Upper lobe of right lung (tissue), 1 donor: Measurements from ENCODE around the gene PMEPA1. TPM values are rescaled to one million over a fixed set of nuclear protein-coding genes. Genes with fewer than 3 reads are reported as not detected.
A peak's percentile ranks its signal among the peaks of the same experiment; 100 is the strongest.

Experiments used
- ATAC-seq: fragments of 200-7000 bp; cut with Tn5 transposase; one replicate; pipeline ENCODE4 v1.9.1; 2020; ENCODE audit warnings: mild to moderate bottlenecking, moderate library complexity
- DNase-seq: peaks from one replicate; pipeline ENCODE4 v3.0.0-alpha.2; 2020
- H3K27ac ChIP-seq: fragments of 200-600 bp; one replicate; pipeline ENCODE4 v1.8.0; 2022
- H3K27me3 ChIP-seq: fragments of 200-600 bp; one replicate; pipeline ENCODE4 v1.8.0; 2022; ENCODE audit warnings: mild to moderate bottlenecking
- H3K36me3 ChIP-seq: fragments of 200-600 bp; one replicate; pipeline ENCODE4 v1.8.0; 2022
- H3K4me1 ChIP-seq: fragments of 200-600 bp; one replicate; pipeline ENCODE4 v1.8.0; 2022
- H3K4me3 ChIP-seq: fragments of 200-600 bp; one replicate; pipeline ENCODE4 v1.8.0; 2022; ENCODE audit warnings: mild to moderate bottlenecking
- H3K9me3 ChIP-seq: fragments of 200-600 bp; one replicate; pipeline ENCODE4 v1.8.0; 2022
- intact Hi-C: fragments of 100-400 bp; cut with DNase I; formaldehyde crosslinking; loops from one replicate; pipeline ENCODE4 v1.11.0; 2022
- total RNA-seq: library from RNA; stranded (reverse); fragmentation: NEBNext Ultra II Directional; extraction: Animal tissue kit (Norgen Biotek cat#: 25700); gene quantifications from one replicate; pipeline ENCODE4 v1.2.1, GENCODE V29; 2021
- TF ChIP-seq, protein P1 (sequence below): fragments of 200-600 bp; IDR thresholded peaks from one replicate; pipeline ENCODE4 v1.8.0; 2022; ENCODE audit warnings: antibody characterized with exemption
- donor health status: DM: no; HTN: yes; CAD: no; lungs with severe emphysema.

Gene PMEPA1
- total RNA-seq, 1 donor from 2014 or later, result 49.1 TPM

DNA sequence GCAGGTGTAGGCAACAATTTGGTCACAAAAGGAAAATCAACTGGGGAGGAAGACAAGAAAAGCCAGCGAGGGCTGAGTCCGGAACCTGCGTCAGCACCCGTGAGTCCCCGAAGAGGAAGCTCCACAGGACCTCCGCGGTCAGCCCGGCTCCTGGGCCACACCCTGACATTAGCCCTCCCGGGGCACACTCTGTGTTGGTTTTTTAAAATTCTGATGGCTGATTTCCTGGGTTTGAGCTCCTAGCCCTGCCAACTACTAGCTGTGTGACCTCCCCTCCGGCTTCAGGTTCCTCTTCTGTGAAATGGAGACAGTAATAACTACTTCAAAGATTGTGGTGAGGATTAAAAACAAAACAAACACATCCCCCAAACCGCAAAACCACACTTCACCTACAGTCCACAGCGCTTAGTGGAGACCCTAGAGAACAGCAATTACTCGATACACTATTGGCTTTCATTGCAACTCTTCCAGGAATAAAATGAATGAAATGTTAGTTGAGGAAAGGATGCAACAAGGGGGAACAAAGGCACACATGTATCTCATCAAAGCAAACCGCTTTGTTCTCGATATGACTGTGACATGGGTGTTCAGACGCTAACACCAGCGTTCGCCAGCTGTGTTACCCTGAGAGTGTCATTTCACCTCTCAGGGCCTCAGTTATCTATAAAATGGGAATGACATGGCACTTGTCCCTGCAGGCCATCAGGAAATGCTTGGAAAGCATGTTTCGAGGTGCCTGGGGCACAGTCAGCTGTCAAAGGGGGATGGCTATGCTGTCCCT lies 90.6 kb downstream of the PMEPA1 start:
- Histone ChIP-seq H3K4me1 (peaks cover 10% of the 10 kb centered on the region), H3K36me3 (no peaks in the 10 kb centered on the region), H3K27ac (peak overlapping the region; percentile 63), H3K4me3 (peak overlapping the region; percentile 35), H3K27me3 (no peaks in the 10 kb centered on the region), H3K9me3 (no peaks in the 10 kb centered on the region)
- ATAC-seq, result peak; percentile 77
- intact Hi-C loops, result no loop called here
- DNase-seq, result peak; percentile 75
- TF ChIP-seq, protein P1, sequence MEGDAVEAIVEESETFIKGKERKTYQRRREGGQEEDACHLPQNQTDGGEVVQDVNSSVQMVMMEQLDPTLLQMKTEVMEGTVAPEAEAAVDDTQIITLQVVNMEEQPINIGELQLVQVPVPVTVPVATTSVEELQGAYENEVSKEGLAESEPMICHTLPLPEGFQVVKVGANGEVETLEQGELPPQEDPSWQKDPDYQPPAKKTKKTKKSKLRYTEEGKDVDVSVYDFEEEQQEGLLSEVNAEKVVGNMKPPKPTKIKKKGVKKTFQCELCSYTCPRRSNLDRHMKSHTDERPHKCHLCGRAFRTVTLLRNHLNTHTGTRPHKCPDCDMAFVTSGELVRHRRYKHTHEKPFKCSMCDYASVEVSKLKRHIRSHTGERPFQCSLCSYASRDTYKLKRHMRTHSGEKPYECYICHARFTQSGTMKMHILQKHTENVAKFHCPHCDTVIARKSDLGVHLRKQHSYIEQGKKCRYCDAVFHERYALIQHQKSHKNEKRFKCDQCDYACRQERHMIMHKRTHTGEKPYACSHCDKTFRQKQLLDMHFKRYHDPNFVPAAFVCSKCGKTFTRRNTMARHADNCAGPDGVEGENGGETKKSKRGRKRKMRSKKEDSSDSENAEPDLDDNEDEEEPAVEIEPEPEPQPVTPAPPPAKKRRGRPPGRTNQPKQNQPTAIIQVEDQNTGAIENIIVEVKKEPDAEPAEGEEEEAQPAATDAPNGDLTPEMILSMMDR, result no peak

DNA sequence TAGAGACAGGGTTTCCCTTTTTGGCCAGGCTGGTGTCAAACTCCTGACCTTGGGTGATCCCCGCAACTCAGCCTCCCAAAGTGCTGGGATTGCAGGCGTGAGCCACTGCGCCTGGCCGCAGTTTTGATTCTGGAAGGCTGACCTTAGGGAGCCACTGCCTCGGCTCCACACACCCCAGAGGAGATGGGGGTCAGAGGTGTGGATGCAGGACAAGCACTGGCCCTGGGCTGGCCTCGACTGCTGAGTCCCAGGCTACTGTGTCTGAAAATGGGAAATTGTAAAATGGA lies 91.1 kb downstream of the PMEPA1 start:
- no peak for ATAC-seq
- H3K27ac ChIP-seq, result peak overlapping the region; percentile 63

DNA sequence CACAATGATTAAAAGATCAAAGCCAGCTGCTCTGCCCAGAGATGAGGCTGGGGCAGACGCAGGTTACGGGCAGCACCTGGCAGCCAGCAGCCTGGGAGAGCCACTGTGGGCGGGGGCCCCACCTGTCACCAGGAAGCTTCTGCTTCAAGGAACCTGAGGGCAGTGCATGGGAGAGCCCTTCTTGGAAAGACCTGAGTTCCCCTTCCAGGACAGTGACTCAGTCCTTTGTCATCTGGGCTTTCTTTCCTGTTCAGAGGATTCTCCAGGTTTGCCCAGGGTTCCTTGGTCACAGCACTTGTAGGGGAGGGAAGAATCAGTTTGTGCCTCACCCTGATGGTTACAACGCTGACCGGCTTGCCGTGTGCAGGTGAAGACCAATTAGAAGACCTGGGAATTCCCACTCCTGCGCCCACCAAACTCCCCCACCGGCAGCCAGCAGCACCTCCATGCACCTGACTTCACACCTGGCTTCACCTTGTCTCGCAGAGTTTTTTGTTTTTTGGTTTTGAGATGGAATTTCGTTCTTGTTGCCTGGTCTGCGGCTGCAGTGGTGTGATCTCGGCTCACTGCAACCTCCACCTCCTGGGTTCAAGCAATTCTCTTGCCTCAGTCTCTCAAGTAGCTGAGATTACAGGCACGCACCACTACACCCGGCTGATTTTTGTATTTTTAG lies 91.6 kb downstream of the PMEPA1 start:
- Histone ChIP-seq H3K4me1 (peaks cover 10% of the 10 kb centered on the region), H3K36me3 (no peaks in the 10 kb centered on the region), H3K4me3 (peak overlapping the region; percentile 21), H3K9me3 (no peaks in the 10 kb centered on the region), H3K27me3 (no peaks in the 10 kb centered on the region), H3K27ac (peak overlapping the region; percentile 63)
- DNase-seq (peak; percentile 60), ATAC-seq (no peak)
- intact Hi-C loops, result no loop called here
- TF ChIP-seq, protein P1, result no peak

More for the DNA sequence above, 91.1 kb downstream of the PMEPA1 start:
- no peaks in the 10 kb centered on the region for H3K36me3 ChIP-seq
- DNase-seq, result no peak
- H3K4me3 ChIP-seq, result peak overlapping the region; percentile 21
- H3K9me3 ChIP-seq, result no peaks in the 10 kb centered on the region
- TF ChIP-seq, protein P1, result no peak
- intact Hi-C loops, result no loop called here
- H3K27me3 ChIP-seq, result no peaks in the 10 kb centered on the region
- H3K4me1 ChIP-seq, result peaks cover 10% of the 10 kb centered on the region

DNA sequence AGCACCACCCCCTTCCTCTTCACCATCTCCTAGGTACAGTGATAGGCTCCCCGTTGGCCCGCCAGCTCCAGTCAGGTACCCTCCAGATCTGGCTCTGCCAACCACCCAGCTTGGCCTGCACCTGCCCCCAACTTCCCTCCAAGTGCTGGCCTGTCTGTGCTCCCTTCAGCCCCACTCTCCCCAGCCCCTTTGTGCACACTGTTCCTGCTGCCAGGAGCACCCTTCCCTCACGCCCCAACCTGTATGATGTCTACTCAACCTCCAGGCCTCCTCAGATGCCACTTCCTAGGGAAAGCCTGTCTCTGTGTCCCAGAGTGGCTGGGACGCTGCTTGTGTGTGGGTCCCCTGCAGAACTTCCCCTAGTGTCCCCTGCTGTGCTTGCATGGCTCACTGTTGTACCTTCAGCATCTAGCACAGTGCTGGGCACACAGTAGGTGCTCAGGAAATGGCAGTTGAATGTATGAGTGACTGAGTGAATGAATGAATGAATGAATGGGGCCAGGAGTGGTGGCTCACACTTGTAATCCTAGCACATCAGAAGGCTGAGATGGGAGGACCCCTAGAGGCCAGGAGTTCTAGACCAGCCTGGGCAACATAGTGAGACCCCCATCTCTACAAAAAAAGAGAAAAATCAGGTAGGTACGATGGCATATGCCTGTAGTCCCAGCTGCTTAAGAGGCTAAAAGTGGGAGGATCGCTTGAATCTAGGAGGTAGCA lies 92.6 kb downstream of the PMEPA1 start:
- intact Hi-C loops, result no loop called here
- H3K27me3 ChIP-seq, result no peaks in the 10 kb centered on the region
- no peaks in the 10 kb centered on the region for H3K9me3 ChIP-seq
- H3K4me3 ChIP-seq, result no peak overlapping the region
- no peak for ATAC-seq
- no peak overlapping the region for H3K27ac ChIP-seq
- H3K4me1 ChIP-seq, result peaks cover 10% of the 10 kb centered on the region
- TF ChIP-seq, protein P1, result no peak
- no peaks in the 10 kb centered on the region for H3K36me3 ChIP-seq
- DNase-seq, result no peak

DNA sequence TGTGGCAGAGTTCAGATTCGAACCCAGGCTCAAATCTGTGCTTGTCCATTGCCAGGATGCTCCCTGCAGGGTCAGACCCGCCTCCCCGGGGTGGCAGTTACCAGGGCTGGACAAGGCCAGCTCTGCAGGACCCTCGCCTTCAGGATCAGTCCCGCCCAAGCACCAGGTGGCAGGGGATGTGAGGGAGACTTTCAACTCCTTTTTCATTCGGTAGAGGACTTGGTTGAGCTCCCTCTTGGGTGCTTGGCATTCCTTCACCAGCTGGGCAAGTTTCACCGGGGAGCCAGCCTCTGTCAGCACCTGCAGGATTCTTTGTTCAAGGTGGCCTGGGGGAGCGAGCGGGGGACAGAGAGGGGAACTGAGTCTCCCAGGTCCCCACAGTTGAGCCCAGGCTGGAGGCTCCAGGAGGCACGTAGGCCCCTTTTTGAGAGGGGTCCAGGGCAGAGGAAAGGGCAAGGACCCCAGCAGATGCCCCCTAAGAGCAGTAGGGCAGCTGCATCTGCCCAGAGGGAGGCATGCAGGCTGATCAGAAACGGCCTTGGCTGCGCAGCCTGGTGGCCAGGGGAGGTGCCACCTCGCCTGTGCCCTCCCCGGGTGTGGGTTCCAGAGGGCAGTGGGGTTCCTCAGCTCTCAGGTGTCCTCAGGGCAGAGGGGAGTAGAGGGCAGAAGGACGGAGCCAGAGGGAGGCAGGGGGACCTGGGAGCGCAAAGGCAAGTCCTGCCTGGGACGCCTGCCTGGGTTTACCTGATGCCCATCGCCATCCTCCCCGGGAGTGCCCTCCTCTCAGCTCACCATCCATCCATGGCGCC lies 93.5 kb downstream of the PMEPA1 start:
- TF ChIP-seq, protein P1, result no peak
- peaks cover 10% of the 10 kb centered on the region for H3K4me1 ChIP-seq
- H3K36me3 ChIP-seq, result no peaks in the 10 kb centered on the region
- no peak for ATAC-seq
- no peak for DNase-seq
- intact Hi-C loops, result no loop called here
- H3K9me3 ChIP-seq, result no peaks in the 10 kb centered on the region
- H3K27ac ChIP-seq, result no peak overlapping the region
- H3K27me3 ChIP-seq, result no peaks in the 10 kb centered on the region
- H3K4me3 ChIP-seq, result no peak overlapping the region
